T-helper 2 cell (primary cell): ENCODE measurements around the gene IGSF3.
A peak's percentile ranks its signal among the peaks of the same experiment; 100 is the strongest.

ENCODE experiments used
- DNase-seq, 5 experiments: peaks; one replicate each; pipeline versions ENCODE4 v3.0.0 to v3.0.0-alpha.2; 2012 to 2022

IGSF3 gene

GRCh38 chr1:116553386-116554115, 114.0 kb downstream of the IGSF3 start:
- no peak for DNase-seq

DNA sequence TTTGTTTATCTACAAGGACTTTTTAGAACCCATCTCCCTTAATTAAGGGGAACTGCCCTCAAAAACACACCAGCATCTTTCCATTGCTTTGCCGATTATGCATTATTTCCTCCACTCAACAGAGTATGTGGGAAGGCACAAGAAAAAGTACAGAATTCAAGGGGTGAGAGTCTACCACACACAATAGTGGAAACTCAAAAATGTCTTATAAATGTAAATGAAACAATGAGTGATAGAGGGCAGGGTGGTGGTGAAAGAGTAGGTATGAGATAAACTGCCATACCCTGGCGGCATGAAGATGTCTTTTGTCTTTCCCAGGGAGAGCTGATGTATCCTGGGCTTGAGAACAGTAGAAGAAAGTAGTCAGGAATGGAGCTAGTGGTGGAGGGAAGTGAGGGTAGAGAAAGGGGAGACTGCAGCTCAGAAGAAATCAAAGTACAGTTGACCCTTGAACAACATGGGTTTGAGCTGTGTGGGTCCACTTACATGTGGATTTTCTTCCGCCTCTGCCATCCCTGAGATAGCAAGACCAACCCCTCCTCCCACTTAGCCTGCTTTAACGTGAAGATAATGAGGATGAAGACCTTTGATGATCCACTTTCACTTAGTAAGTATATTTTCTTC, 121.1 kb downstream of the IGSF3 start:
- DNase-seq, result no peak

- DNase-seq, result no peak
These were observed 122.2 kb downstream of the IGSF3 start for GRCh38 chr1:116545359-116545705.

DNA sequence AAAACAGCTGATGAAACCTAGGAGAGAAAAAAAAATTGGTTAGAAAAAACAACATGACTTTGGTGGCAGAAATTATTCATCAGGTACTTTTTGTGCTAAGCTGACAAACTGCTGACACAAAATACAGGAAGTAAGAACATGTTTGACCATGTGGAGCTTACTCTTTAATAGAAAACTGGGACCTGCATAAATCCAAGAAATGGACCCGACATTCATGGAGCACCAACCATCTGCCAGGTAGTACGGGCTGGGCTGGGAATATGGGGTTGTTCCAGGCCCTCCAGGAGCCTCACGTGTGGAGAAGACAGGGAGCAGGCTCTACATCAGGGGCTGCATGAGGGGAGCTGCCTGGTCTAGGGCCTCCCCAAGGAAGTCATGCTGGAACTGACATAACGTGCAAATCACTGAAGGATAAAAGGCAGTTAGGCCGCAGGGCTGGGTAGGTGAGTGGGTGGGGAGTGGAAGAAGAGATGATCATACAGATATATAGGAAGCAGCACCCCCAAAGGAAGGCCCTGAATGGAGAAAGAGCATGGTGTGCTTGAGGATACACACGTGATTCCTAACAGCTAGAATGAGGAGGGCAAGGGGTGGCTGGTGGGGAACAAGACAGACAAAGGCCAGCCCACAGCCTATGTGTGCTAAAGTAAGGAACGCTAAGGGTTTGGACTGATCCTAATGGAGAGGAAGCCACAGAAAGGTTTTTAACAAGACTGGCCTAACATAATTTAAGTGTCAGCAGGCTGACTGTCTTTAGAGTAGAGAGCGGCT, 122.8 kb downstream of the IGSF3 start:
- DNase-seq, result peak in 1 of 5 experiments; percentile 58

DNA sequence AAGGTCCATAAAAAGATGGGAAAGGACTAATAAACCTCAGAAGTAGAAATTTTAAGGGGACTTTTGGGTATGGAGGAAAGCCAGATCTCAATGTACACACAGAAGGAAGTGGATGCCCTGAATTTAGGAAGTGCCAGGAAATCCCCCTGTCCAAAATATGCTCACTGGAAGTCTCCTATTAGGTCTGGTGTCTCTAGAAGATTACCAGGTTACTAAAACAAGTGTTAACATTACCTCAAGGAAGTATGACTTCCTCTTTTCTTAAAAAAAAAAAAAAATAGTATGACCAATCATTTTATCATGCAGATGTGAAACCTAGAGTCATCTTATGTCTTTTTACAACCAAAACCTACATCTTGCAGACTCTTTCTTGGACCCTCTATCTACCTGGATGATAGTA, 127.4 kb downstream of the IGSF3 start:
- peak in 1 of 5 experiments; percentile 51 for DNase-seq

DNA sequence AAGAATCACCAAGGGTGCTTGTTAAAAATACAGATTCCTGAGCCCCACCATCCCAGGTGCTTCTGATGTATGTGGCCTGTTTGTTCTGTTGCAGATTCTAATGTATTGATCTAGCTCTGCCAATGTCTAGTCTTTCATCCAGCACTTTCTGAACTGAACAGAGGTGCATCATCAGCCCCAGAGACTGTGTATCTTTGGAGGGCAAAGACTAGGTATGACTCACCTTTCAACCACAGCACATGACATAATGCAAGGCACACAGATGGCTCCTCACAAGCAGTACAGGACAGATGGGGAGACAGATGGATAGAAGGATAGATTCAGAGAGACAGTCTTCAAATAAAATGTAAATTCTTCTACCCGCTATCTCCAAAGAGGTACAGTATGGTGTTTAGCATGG, 129.0 kb downstream of the IGSF3 start:
- peak in 1 of 5 experiments; percentile 74 for DNase-seq

- DNase-seq, result no peak
These were observed 129.6 kb downstream of the IGSF3 start for GRCh38 chr1:116537898-116538297.

- DNase-seq, result no peak
These were observed 130.3 kb downstream of the IGSF3 start for GRCh38 chr1:116537040-116537831.

DNA sequence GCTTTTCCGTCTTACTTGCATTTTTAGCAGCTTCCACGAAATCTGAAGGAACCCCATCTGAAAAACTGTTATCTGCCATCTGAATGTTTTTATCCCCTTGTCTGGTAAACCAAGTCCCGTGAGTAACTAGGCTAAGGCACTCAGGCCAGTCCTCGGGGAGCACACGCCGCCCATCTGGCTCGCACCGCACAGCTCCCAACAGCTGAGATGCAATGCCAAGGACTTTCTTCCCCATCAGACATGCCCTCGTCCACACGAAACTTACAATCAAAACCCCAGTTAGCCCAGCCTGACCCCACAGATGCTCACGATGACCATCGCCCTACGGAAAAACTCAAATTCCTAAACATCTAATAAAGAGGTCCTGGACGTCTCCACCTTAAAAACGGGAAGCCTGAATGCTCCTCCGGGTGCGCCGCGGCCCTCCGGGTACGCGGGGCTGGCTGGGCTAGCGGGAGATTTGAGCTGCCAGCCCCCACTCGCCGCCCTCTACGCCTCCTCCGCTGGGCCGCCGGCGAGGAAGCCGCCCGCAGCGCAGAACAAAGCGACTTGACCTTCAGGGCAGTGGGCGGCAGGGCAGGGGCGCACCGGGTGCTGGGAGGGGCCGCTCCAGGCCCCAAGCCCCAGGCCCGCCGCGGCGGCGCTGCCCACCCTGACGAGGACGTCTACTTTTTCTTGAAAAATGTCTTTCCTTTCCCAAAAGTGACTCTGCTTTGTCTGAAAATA, 133.4 kb downstream of the IGSF3 start:
- DNase-seq, result no peak

GRCh38 chr1:116533429-116533820, 134.1 kb downstream of the IGSF3 start:
- DNase-seq, result no peak

DNA sequence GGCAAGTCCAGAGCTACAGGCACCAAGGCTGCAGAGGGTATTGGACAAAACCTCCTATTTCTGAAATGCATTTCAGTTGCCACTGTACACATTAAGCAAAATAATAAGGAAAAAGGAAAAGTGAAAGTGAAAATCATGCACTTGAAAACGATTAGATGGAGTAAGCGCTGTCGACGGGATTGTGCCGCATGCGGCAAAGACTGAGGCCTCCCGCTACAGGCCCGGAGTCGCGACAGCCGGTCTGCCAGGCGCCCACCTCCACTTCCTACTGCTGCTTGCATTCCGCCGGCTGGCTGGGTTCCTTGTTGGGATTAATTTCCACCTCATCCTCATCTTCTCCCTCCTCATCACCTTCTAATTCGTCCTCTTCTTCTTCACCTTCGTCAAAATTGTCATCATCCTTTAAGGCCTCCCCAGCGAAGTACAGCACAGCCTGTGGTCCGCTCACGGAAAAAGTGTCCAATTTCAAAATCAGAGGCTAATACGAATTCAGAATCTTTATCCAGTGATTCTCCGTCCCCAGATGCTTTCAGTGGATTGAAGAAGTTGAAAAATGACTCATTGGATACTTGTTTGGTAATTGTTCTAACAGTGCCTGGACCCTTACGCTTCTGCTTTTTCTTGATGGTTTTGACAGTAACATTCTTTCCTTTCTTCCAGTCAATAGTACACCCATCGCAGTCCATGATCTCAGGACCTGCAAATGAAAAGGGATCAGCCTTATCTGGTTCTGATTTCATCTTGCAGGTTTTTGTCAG, 134.7 kb downstream of the IGSF3 start:
- DNase-seq, result no peak

- no peak for DNase-seq
These were observed 135.6 kb downstream of the IGSF3 start for GRCh38 chr1:116531917-116532316.

DNA sequence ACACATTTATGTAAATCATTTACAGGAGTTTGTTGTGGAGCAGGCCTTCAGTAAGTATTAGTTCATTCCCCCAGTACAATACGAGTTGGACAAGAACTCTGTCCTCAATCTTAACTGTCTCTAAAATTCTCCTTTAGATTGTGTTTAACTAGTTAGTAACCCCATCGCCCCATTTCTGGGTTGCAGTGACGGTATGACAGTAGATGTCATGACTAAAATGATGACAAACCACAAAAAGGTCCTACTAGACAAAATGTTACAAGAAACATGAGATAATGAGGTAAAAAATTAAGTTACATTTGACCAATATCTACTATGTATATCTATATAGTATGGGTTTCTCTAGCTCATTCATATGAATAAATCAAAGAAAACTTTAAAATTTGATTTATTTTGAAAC, 137.9 kb downstream of the IGSF3 start:
- no peak for DNase-seq

DNA sequence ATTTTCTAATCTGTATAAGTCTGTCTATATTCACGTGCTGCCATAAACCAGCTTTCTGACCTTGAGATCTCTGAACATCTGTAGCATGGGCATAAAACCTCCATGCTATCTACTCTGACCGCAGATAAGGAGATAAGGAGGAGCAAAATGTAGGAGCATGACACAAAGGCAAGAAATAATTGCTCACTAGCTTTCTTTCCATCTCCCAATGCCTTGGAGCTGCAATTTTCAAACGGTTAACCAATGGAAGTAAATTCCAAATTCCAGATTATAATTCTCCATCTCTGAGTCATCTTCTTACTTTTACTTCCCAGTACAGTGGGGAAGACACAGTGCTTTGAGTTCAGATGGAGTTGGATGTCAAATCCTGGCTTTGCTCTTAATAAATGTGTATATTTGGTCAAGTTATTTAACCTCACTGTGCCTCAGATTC, 138.3 kb downstream of the IGSF3 start:
- DNase-seq, result no peak

DNA sequence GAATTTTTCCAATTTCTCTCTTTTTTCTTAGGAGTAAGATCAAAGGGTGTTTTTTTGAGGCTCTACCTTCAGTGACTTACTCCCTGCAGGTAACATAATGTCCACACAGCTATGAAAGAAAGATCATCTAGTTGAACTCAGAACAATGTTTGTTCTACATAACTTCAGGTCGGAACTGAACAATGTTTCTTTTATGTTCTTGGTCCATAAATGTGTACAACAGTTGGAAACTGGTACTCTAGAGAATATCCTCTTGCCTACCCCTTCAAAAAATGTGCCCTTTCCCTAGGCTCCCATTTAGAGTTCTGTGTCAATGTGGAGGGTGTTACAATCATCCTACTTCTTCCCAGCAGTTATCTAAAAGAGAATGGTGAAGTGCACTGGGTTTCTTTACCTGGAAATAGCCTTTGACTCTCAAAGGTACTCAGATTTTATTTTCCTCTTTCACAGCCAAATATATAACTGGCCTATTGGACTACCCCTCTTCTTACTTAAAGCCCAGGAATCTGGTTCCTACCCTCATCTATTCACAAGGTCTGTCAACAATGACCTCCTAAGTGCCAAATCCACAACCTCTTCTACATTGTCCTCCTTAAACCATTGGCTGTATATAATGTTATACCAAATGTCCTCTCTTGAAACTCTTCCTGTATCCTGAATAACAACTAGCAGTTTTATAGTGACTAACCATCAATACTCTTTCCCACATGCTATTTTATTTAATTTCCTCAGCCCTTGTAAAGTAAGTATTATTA, 139.0 kb downstream of the IGSF3 start:
- DNase-seq, result no peak

- DNase-seq, result no peak
These were observed 142.1 kb downstream of the IGSF3 start for GRCh38 chr1:116525440-116525839.
